Measurements from ENCODE around the gene USP3. TPM values are rescaled to one million over a fixed set of nuclear protein-coding genes. Genes with fewer than 3 reads are reported as not detected.

USP3 gene
- total and polyA plus RNA-seq, 2 of the 13 experiments (the other 11 are each of a cell fraction or from before 2014, with no cell fraction given), result 14.3 to 61.2 TPM

- TF ChIP-seq CSRNP1 (CRISPR knock-in tag; IDR thresholded peaks at IDR 0.05) (no peak), BHLHE40 (IDR thresholded peaks at IDR 0.05; ENCODE audit: low read length) (no peak), ZNF558 (CRISPR knock-in tag; IDR thresholded peaks at IDR 0.05; ENCODE audit: borderline replicate concordance) (peak; percentile 78; the same call in 1 of the 2 replicates), NAIF1 (CRISPR knock-in tag; IDR thresholded peaks at IDR 0.05; ENCODE audit: borderline replicate concordance) (no peak), ZNF337 (CRISPR knock-in tag; IDR thresholded peaks at IDR 0.05; ENCODE audit: borderline replicate concordance, low read depth) (no peak), ZNF878 (CRISPR knock-in tag; IDR thresholded peaks at IDR 0.05) (no peak), ZBTB1 (CRISPR knock-in tag; IDR thresholded peaks at IDR 0.05; ENCODE audit: borderline replicate concordance) (peak; percentile 59; the same call in 1 of the 2 replicates), GTF3A (CRISPR knock-in tag; conservative IDR thresholded peaks at IDR 0.05) (no peak), ZNF883 (CRISPR knock-in tag; IDR thresholded peaks at IDR 0.05; ENCODE audit: not compliant biosample characterization) (no peak), ZSCAN31 (CRISPR knock-in tag; IDR thresholded peaks at IDR 0.05; ENCODE audit: low read depth) (peak; percentile 17; the same call in 1 of the 2 replicates), SKI (IDR thresholded peaks at IDR 0.05; ENCODE audit: partially characterized antibody) (no peak), ELK4 (CRISPR knock-in tag; IDR thresholded peaks at IDR 0.05; ENCODE audit: borderline replicate concordance) (no peak), ZMYM4 (CRISPR knock-in tag; IDR thresholded peaks at IDR 0.05) (peak; percentile 9; the same call in 1 of the 2 replicates), ARNTL (CRISPR knock-in tag; IDR thresholded peaks at IDR 0.05) (no peak), PAX8 (CRISPR knock-in tag; IDR thresholded peaks at IDR 0.05; ENCODE audit: borderline replicate concordance) (no peak), ZSCAN20 (CRISPR knock-in tag; IDR thresholded peaks at IDR 0.05; ENCODE audit: borderline replicate concordance) (no peak), TIGD3 (CRISPR knock-in tag; IDR thresholded peaks at IDR 0.05; ENCODE audit: borderline replicate concordance) (no peak), ZNF83 (CRISPR knock-in tag; IDR thresholded peaks at IDR 0.05; ENCODE audit: borderline replicate concordance) (no peak), UBTF (CRISPR knock-in tag; IDR thresholded peaks at IDR 0.05) (peak; percentile 67), KMT2B (CRISPR knock-in tag; IDR thresholded peaks at IDR 0.05) (no peak), ZNF563 (CRISPR knock-in tag; IDR thresholded peaks at IDR 0.05) (peak; percentile 62), ZNF530 (CRISPR knock-in tag; IDR thresholded peaks at IDR 0.05; ENCODE audit: low read depth) (no peak), ZNF768 (CRISPR knock-in tag; IDR thresholded peaks at IDR 0.05) (no peak; the same call in 1 of the 2 replicates), HDAC1 (CRISPR knock-in tag; IDR thresholded peaks at IDR 0.05) (peak; percentile 3; the same call in 1 of the 2 replicates)
Measured at GRCh38 chr15:63601026-63601703, 96.8 kb downstream of the USP3 start (continued).

All from HepG2 (cell line).